Activated CD4-positive, alpha-beta T cell treated with anti-CD3 and anti-CD28 coated beads, Interleukin-2, amount 50 U/mL, for 1 hour (primary cell): ENCODE measurements around the gene PCYT1B.
A peak's percentile ranks its signal among the peaks of the same experiment; 100 is the strongest.
"Not testable (repeated sequence)": the region's sequence is repeated elsewhere in the genome, so short reads cannot be mapped to it uniquely, and the experiment has no call there.

Experiments
- DNase-seq: peaks from one replicate; pipeline ENCODE4 v3.0.0-alpha.2; 2020

PCYT1B gene

DNA sequence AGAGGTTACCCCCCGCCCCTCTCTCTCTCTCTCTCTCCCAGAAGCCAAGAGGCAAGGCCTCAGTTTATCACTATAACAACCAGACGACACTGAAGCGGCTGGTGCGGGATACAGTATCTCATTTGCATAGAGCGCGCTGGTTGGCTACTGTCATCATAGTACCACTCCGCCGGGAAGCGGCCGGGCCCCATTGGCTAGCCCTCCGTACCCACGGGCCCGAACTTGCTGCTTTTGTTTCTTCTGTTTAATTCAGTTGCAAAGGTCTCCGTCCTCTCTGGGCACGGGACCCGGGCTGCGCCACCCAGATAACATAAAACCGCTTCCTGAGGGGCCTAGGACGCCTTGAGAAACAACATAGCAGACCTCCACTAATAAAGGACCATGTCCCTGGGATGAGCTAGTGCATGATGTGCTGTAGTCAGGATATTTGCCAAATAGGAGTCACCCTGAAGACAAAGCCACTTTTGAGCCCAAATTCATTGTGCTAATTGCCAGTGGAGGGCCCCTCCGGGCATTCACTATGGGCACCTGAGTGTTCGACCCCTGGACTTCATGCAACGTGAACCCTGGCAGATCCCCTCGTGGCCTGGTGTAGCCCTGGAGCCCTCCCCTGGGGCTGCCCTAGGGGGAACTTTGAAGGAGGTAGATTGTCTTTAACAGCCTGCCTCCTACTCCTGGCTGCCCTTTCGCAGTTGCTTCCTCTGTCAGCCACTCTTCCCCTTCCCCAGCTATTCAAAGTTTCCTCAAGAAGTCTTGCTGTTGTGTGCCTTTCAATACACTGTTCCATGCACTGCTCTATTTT, at the start of gene PCYT1B:
Gene PCYT1B (minus strand): TSS at position 91 of the 802 bp plus-strand sequence. CDS start 242 bp downstream, outside the sequence.
- peak; percentile 43 for DNase-seq

DNA sequence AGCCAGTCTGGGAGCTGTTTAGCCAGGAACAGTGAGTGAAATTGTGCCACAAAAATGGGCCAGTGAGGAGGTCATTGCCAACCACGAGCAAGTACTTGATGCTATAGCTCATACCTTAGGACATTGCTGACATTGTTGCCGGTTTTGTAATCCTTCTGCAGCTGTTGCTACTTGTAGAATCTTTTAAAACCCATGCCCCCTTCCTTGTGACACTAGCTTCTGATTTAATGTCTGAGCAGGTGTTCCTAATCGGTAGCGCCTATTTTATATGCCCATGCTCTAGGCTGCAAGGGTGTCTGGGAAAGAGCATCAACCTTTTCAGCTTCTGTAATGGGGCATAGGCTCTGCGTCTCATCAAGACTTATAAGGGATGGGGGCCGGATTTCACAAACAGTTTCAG, 49.1 kb upstream of the PCYT1B start:
- no peak for DNase-seq

DNA sequence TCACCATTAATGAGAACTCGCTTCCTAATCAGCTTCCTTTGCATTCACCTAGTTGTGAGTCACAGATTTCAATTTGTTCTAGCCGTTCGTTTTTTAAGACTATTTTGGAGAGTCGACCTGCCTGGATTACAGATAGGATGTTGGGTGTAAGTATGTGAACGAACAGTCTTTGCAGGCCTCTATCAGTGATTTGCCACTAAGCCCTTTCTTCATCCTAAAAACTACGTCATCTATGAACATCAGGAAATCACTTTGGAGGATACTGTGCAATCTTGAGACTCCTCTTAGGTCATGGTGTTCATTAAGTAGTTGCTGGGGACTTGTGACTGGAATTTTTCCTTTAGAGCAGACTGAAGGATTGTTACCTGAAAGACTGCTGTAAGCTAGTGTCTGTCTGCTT, 47.7 kb upstream of the PCYT1B start:
- DNase-seq = no peak

DNA sequence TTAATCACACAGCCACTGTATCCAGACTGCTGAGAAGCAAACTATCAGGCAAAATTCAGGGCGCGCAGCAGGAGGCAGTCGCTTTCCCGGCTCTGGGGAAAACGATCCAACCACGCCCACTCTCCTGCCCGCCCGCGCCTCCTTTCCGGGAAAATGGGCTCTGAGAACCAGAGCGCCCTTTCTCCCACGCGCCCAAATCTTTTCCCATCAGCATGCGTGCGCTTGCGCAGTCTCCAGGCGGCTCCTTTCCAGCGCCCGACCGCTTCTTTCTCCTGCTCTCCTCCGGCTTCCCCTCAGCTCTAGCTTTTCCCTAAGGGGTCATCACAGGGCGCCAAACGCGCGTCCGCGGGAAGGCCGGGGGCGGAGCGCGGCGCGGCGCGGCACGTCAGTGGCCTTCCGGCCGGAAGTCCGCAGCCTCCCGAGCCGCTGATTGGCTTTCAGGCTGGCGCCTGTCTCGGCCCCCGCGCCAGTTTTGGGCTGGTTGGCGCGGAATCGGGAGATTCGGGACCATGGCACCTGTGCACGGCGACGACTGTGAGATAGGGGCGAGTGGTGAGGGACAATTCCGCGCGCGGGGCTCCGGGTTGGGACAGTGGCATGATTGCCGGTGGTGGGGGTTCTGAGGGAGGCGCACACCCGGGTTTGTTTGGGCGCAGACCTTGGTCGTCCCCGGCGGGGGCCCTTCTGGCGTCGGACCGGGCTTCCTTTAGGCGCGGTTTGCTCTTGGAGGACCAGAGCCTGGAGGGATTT, 46.5 kb upstream of the PCYT1B start, which contains the start of gene POLA1:
Gene POLA1 (plus strand): TSS at position 466 of the 750 bp plus-strand sequence. CDS start 44 bp downstream, at position 510.
- DNase-seq = peak; percentile 41

DNA sequence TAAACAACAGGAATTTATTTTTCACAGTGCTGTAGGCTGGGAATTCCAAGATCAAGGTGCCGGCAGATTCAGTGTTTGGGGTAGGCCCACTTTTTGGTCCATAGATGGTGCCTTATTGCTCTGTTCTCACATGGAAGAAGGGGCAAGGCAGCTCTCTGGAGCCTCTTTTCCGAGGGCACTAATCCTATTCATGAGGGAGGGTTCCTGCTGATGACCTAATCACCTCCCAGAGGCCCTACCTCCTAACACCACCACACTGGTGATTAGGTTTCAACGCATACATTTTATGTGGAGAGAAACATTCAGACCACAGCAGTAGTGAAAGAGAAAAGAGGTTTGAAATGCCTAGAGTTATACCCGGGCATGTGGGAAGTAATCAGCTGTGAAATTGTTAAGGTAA, 45.2 kb upstream of the PCYT1B start:
- DNase-seq = no peak

DNA sequence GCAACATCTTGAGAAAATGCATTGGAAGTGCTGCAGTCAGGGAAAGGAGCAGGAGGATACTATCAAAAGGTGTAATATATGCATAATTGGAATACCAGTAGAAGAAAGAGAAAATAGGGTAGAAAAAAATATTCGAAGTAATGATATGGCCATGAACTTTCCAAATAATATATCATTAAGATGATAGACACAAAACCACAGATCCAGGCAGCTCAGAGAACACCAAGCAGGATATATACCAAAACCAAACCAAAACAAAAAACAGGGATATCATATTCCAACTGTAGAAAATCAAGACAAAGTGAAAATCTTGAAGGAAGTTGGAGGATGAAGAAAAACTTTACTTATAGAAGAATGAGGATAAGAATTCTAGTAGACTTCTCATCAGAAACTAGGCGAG, 36.9 kb upstream of the PCYT1B start:
- DNase-seq = no peak

DNA sequence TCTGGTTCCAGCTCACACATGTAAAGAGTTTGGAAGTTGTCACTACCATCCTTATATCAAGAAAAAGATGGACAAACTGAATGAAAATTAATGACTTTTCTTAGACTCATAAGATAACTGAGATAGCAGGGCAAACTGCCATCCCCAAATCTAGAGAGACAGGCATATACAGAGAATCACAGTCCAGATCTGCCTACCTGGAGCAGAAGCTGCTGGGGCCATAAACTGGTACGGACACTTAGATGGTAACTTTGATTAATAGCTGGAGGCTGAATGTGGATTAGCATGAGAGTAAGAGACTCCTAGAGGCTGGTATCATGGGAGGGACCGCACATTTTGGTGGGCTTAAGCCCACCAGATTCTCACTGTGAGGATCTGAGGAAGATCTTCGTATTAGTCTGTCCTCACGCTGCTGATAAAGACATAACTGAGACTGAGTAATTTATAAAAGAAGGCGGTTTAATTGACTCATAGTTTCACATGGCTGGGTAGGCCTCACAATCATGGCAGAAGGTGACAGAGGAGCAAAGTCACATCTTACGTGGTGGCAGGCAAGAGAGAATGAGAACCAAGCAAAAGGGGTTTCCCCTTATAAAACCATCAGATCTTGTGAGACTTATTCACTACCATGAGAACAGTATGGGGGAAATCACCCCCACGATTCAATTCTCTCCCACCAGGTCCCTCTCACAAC, 35.7 kb upstream of the PCYT1B start:
- DNase-seq = no peak

DNA sequence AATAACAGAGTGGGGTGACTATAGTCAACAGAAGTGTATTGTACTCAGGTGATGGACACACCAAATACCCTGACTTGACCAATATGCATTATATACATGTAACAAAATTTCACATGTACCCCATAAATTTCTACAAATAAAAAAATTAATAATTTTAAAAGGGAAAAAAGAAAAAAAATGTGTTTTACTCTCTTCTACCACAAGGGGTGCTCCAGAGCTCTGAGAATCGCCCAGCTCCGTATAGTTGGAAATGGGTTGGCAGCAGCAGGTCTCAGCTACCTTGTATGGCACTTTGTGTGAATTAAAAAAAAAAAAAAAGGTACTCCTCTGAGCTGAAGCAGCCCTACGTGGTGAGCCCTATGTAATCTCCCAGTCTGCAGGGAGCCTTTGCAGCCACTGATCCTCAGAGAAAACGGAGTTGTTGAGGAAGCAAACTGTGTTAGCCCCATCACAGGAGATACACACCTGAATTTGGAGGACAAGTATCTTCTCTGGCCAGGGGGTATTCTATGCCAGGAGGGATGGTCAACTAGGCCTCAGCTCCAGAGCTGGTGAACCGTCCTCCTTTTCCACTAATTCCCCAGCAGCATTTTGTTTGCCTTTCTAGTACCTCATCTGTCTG, 29.4 kb upstream of the PCYT1B start:
- peak; percentile 1 for DNase-seq

DNA sequence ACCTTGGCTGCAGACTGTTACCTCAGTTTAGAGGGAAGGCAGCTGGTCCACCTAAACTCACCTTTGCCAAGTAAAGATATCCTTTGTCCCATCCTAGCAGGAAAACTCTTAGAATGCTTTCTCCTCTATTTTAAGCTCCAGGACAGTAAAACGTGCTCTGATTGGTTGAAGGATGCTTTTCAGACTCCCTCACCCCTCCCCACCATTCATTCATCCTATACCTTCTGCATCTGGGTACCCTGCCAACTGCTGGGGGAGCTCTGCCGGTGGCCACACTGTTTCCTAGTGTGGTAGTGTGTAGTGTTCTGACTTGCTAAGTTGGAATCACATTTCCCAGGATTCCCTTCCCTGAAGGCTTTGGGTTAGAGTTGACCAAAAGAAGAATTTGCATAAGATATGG, 26.3 kb upstream of the PCYT1B start:
- no peak for DNase-seq

DNA sequence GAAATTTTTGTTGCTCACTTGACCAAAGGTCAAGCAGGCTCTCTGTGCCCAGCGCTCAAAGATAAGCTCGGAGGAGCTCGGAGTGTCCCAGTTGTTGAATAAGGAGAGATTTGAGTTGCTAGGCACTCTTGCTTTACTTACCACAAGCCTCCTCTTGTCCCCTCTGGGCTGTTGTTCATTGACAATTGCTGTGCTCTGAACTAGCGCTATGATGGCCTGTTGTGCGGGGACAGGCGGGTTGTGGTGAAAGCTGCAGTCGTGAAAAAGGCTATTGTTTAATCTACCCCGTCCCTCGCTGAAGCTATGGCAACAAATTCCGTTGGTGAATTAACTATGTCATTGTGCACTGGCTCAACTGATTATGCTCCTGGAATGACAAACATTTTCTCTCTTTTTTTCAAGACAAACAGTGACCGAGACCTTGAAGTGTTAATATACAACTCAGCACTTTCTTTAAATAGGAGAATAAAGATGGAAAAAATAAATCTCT, 25.6 kb upstream of the PCYT1B start:
- DNase-seq = no peak

DNA sequence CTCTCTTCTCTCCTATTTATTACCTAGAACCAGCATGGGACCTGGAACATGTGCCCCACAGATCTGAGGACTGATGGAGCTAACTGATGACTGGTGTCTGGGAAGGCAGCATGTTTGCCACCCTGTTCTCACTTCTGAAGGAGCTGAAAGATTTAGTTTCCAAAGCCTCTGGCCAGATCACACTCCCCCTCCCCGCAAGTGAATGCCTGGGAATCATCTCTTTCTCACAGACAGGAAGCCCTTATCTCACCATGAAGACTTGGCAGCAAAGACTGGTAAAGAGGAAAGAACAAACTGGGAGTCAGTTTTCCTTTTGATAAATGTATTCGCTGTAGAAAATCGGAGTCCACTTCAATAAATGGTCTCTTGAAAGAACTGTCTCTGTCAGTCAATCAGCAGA, 21.0 kb upstream of the PCYT1B start:
- DNase-seq = no peak

DNA sequence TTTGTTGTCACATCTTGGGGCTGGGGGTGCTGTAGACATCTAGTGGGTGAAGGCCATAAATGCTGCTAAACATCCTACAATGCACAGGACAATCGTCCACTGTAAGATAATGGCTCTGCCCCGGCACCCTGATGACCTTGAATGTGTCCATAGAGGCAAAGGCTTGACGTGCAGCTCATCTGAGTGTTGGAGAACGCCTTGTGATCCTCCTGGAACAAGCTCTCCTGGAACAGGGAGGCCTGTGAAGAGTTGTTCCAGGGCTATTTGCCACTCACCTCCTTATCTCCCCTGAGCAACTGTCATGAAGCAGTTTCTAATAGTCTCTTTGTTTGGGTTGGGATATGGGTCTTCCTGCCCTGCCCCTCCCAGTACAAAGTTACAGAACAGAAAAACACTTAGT, 15.2 kb upstream of the PCYT1B start:
- no peak for DNase-seq

DNA sequence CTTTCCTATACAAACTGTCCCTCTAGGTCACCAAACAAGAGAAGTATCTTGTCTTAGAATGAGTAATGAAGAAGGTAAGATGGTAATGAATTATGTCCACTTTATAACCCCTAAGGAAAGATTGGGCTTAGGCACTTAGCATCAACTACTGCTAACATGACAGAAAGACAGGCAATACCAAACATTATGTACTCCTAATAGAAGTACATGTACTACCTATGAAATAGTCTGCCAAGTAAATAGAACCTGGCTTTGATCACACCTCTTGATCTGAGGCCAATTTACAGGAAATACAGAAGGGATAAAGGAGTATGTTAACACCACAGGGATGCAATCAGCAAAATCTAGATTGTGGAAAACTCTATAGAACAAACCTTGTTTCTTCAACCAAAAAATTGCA, 14.1 kb upstream of the PCYT1B start:
- no peak for DNase-seq

DNA sequence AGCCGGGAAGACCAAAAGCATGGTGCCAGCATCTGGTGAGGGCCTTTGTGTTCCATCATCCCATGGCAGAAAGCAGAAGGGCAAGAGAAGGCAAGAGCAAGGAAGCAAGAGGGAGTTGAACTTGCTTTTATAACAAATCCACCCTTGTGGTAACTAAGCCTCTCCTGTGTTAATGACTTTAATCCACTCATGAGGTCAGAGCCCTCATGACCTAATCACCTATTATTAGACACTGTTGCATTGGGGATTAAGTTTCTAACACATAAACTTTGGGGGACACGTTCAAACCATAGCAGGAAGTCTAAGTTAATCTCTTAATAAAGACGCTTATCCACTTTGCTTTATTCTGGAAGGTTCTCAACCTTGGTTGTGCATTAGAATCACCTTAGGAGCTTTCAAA, 12.5 kb upstream of the PCYT1B start:
- DNase-seq = no peak

DNA sequence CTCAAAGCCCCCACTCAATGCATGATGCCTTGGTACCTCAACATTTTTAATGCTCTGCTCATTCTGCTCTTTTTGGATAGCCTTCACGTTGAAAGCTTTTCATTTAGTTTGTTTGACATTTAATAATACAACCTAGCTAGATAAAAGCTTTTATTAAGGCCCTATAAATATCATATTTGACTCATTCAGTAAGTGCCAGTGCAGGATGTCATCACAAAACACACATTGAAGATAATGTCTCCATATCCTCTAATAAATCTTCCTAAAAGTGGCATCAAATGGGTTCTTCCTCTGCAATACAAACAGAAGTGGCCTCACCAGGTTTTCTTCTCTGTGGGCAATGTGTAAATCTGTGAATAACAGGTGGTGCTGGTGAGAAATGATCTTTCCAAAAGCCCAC, 12.0 kb upstream of the PCYT1B start:
- DNase-seq = no peak

DNA sequence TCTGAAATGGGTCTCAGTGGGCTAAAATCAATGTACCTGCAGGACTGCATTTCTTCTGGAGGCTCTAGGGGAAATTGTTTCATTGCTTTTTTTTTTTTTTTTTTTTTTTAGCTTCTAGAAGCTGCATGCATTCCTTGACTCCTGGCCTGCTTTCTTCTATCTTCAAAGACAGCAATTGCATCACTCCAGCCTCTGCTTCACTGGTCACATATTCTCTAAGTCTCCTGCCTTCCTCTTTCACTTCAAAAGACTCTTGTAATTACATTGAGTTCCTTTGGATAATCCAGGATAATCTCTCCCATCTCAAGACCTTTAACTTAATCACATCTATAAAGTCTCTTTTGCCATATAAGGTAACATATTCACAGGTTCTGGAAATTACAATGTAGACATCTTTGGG, 11.3 kb upstream of the PCYT1B start:
- no peak for DNase-seq

DNA sequence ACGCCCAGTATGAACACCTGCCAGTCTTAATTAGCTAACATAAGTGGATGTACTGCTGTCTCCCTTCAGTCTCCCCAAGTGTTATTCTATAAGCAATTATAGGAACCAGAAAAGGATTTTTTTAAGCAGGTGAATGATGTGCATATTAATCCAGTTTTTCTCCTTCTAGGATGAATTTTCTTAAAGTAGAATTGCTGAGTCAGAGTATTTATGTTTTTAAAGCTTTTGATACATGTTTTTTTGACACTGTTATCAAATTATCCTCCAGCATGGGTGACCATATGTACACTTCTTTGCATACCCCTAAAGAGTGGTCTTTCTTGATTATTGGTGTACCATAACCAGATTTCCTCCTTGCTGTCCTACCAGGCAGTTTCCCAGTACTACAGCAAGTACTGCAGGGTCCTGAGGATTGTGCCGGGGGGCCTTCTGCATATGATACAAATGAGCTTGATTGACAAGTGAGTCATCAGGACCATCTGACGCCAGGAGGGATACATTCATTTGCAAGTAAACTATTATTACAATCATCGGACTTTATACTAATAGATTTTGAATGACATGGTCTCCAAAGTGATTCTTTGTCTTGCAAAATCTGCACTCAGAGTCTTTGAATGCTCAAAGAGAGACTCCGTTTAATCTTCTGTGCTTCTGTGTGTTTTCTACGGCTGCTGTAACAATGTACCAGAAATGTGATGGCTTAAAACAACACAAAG, 10.7 kb upstream of the PCYT1B start:
- no peak for DNase-seq

DNA sequence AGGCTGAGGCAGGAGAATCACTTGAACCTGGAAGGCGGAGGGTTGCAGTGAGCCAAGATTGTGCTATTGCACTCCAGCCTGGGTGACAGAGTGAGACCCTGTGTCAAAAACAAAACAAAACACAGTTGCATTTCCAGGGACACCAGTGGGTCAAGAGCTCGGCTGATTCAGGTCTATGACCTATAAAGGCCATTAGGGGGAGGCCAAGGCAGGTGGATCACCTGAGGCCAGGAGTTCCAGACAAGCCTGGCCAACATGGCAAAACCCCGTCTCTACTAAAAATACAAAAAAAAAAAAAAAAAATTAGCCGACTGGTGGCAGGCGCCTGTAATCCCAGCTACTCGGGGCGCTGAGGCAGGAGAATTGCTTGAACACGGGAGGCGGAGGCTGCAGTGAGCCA, 8.5 kb upstream of the PCYT1B start:
- DNase-seq = not testable (repeated sequence)

DNA sequence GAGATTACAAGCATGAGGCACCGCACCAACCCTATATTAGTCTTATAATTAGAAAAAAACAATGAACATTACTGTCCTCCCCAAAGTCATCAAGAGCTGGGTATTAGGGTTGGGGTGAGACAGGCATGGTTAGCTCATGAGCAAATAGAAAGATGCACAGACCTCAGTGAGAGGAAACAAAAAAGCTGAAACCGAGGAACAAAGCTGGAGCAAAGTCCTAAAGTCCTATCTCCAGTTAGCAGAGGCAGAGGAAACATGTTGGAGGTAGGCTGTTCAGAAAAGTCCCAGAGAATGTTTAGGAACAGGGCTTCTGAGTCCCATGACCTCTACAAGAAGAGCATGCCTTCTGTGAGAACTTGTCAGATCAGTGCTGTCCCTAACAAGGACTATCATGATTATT, 4.6 kb upstream of the PCYT1B start:
- no peak for DNase-seq

DNA sequence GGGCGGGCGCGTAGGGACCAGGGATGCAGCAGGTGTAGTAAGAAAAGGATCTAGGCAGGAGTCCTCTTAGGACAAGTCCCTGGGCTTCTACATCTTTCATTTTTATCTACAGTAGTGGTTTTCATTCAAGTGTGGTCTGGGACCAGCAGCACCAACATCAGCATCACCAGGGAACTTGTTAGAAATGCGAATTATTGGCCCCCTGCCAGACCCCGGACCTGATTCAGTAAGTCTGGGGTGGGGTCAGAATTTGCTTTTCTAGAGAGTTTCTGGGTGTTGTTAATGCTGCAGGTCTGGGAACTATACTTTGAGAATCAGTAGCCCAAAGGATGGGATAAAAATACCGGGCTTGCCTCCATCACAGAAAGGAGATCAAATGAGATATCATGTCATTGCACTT, 1.3 kb upstream of the PCYT1B start:
- DNase-seq = no peak

DNA sequence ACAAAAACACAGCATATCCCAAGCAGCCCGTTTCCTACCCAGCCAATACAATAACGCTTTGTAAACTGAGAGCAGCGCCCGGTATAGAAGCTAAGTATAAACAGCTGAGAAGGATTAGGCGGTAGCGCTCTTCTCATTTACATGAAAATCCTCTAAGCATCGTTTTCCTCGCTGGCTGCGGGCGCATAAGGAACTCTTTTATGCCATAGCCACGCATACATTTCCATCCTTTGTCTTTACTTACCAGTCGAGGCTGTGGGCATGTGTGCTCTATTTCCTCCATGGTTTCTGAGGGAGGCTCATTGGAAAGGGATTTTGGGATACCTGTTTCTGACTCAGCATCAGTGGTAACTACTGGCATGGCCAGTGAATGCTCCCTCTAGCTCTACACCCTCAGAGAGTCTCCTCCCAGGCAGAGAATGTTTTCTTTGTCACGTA, 383 bp downstream of the PCYT1B start:
- no peak for DNase-seq

DNA sequence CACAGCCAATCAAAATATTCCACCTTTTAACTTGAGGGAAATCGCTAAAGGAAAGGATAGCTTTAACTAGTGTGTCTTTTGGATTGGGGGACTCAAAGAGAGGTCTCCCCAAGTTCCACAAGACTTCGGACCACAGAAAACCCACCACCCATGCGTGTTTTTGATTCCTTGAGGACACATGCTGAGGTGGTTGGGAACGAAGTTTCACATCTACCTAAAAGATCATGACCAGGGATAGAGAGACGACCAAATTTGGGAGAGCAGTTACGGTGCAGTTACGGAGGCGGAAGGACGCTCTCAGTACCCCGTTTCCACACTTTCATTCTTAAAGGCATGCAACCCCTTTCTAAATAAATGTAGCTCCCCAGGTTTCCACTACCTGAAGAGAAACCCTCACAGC, 1.1 kb downstream of the PCYT1B start:
- DNase-seq = no peak
